ENCODE results near the gene DOCK3.
"Not testable (repeated sequence)": the region's sequence is repeated elsewhere in the genome, so short reads cannot be mapped to it uniquely, and the experiment has no call there.

DOCK3 gene

GRCh38 chr3:50650018-50650417 is 24.7 kb upstream of the DOCK3 start:
- DNase-seq (ENCODE audit: low read depth), result no peak

- no peak for DNase-seq (ENCODE audit: low read depth)
Observed at GRCh38 chr3:50651445-50651844, 23.3 kb upstream of the DOCK3 start.

GRCh38 chr3:50651920-50652529 is 22.7 kb upstream of the DOCK3 start:
- no peak for DNase-seq (ENCODE audit: low read depth)

- DNase-seq (ENCODE audit: low read depth), result no peak
Observed at GRCh38 chr3:50652709-50653108, 22.0 kb upstream of the DOCK3 start.

- DNase-seq (ENCODE audit: low read depth), result no peak
Observed at GRCh38 chr3:50653937-50654595, 20.7 kb upstream of the DOCK3 start.

GRCh38 chr3:50655009-50655830 is 19.5 kb upstream of the DOCK3 start:
- DNase-seq (ENCODE audit: low read depth), result no peak

- no peak for DNase-seq (ENCODE audit: low read depth)
Observed at GRCh38 chr3:50656417-50657195, 18.1 kb upstream of the DOCK3 start.

- DNase-seq (ENCODE audit: low read depth), result no peak
Observed at GRCh38 chr3:50657407-50657806, 17.3 kb upstream of the DOCK3 start.

GRCh38 chr3:50657816-50658215 is 16.9 kb upstream of the DOCK3 start:
- DNase-seq (ENCODE audit: low read depth), result no peak

- no peak for DNase-seq (ENCODE audit: low read depth)
Observed at GRCh38 chr3:50658416-50658815, 16.3 kb upstream of the DOCK3 start.

- DNase-seq (ENCODE audit: low read depth), result no peak
Observed at GRCh38 chr3:50658831-50659230, 15.9 kb upstream of the DOCK3 start.

- no peak for DNase-seq (ENCODE audit: low read depth)
Observed at GRCh38 chr3:50660386-50660785, 14.3 kb upstream of the DOCK3 start.

GRCh38 chr3:50661321-50661837 is 13.3 kb upstream of the DOCK3 start:
- DNase-seq (ENCODE audit: low read depth), result no peak

- no peak for DNase-seq (ENCODE audit: low read depth)
Observed at GRCh38 chr3:50662408-50662807, 12.3 kb upstream of the DOCK3 start.

- no peak for DNase-seq (ENCODE audit: low read depth)
Observed at GRCh38 chr3:50665081-50665840, 9.5 kb upstream of the DOCK3 start.

GRCh38 chr3:50665841-50666115 is 8.9 kb upstream of the DOCK3 start:
- DNase-seq (ENCODE audit: low read depth), result not testable (repeated sequence)

GRCh38 chr3:50666837-50667236 is 7.9 kb upstream of the DOCK3 start:
- no peak for DNase-seq (ENCODE audit: low read depth)

GRCh38 chr3:50671331-50671730 is 3.4 kb upstream of the DOCK3 start:
- peak; percentile 30 for DNase-seq (ENCODE audit: low read depth)

GRCh38 chr3:50672656-50673055 is 2.1 kb upstream of the DOCK3 start:
- DNase-seq (ENCODE audit: low read depth), result no peak

- DNase-seq (ENCODE audit: low read depth), result no peak
Observed at GRCh38 chr3:50673931-50674330, 796 bp upstream of the DOCK3 start.

GRCh38 chr3:50675179-50676030 is 678 bp downstream of the DOCK3 start:
- no peak for DNase-seq (ENCODE audit: low read depth)
